ENCODE data around the gene PEX6.
A peak's percentile ranks its signal among the peaks of the same experiment; 100 is the strongest.

PEX6 gene

DNA sequence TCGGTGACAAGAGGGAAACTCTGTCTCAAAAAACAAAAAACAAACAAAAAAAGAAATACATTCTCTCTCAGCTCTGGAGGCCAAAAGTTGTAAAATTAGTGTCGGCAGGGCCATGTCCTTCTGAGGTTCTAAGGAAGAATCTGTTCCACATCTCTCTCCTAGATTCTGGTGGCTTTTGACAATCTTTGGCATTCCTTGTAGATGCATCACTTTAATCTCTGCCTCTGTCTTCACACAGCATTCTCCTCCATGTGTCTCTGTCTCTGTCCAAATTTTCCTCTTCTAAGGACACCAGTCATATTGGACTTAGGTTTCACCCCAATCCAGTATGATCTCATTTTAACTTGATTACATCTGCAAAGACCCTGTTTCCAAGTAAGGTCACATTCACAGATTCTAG, 14.5 kb upstream of the PEX6 start:
- DNase-seq (ENCODE audit: low spot score) = no peak

DNA sequence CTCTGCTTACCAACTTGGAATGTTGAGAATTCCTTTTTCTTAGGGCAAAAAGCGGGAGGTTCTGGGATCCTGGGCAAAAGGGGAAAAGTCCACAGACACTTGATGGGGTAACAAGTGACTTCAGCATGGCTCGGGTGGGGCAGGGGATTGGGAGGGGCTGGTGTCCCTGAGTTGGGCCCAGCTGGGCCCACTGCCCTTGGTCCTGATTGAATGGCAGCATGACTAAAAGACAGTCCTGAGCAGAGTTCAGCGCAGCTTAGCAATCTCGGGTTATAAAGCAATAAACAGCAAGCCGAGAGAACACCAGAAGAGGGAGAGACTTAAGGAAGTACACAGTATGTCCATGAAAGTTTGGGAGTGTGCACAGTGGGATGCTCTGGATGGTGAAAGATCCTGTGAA, 10.9 kb upstream of the PEX6 start:
- no peak for DNase-seq (ENCODE audit: low spot score)

DNA sequence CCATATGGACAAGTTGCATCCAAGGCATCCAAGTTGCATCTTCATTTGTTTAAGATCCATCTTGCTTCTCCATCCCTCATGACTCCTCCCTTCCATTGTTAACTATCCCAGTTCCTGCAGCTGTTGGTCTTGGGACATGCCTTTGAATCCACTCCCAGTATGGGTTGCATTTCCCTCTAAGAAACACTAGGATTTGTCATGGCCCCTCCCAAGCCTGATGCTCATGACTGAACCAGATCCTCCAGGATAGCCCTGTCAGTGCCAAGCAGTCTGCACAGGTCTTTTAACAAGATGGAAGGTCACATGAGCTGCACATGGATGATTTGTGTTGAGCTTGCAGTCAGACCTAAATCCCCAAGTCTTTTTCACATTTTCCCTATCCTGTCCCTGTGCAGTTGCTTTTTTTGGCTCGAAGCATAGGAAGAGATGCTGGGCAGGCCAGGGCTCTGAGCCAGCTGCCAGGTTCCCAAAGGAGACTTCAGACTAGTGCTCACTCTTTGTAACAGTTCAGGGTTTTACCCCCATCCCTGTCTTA, 9.6 kb upstream of the PEX6 start:
- DNase-seq (ENCODE audit: low spot score) = no peak

DNA sequence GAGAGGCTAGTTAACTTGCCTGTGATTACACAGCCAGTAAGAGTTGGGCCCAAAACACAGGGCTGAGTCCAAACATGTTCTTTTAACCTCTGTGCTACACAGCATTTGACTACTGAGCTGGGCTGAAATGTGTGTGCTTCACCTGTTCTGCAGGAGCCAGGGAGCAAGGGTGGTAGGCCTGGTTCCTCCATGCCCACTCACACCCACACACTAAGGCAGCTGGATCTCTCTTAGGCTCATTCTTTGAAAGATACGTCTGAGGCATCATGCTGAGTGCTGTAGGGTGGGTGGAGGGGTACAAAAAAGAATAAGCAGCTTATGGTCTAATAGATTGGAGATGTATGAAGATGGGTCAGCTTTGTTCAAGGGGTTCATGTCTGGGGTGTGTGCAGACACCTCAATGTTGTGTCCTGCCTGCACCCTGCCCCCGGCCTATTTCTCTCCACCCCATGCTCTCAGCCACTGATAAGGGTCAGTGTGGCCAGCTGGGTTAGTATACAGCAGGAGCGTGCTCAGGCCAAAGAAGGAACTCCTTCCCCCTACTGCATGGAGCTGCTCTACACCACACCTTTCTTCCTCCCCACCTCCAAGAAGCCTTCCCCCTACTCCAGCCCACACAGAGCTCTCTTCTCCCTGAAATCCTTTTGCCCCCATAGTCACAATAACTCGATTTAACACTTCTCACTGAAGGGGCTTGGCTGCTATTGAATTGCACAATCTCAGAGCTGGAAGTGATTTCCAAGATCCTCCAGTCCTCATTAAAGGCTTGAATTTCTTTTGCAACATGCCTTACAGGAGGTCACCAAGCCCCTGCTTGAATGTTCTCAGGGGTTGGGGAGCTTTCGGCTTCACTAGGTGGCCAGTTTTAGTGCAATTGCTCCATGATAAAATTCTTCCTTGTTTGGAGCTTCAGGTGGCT, 8.8 kb upstream of the PEX6 start:
- no peak for DNase-seq (ENCODE audit: low spot score)

DNA sequence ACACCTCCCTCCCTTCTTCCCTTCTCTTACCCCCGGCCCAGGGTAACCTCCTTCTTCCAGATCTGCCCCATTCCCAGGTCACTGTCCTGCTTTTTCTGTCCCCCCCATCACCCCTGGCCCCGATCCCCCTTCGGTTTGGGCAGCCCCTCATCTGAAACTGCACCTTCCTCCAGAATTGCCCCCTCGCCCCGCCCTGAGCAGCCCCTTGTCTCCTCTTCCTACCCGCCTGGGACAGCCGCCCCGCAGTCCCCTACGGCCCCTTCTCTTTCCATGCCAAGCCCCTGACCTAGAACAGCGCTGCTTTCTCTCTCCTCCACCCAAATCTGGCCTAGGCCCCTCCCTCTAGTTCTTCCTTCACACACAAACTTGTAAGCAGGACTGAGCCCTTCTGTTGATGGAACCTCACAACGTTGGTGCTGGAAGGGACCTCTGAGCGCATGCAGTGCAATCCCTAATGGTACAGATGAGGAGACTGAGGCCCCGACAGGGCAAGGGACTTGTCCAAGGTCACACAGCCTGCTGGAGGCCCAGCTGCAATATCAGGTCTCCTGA, 6.0 kb upstream of the PEX6 start:
- peak; percentile 22 for DNase-seq (ENCODE audit: low spot score)

DNA sequence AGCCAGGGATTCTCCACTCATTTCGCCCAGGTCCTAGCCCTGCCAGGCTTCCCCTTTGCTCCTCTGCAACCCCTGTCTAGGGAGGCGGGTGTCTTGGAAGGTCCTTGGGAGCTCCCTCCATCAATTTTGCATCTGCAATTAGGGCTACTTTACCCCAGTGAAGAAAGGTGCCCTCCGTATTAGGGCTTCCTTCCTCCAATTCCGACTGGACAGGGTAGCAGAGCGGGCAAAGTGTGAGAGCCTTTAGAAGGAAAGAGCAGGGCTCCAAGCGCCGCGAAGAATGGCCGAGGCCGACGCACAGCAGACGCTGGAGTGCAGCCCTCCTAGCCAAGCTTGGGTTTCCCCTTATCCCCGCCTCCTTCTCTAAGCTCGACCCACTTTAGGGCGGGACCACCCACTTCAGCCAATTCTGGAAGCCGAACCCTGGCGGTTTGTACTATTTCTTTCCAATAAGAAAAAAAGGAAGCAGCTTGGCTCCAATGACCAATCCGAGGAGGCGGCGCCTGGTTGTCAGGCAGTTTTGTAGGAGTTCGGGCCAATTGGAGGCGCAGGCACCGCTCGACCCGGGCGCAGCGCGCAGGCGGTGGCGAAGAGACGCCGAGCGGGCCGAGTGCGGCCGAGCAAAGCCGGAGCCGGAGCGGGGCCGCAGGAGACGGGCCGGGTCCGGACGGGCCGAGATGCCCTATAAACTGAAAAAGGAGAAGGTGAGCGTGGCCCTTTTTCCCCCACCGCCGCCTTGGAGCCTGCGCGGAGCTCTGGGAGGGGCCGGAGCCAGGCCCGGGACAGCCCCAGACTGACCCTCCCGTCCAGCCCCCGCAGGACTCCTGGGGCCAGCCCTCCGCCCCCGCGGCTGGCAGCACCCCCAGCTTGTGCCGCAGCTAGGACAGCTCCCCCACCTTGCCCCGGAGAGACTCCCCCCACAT, 5.3 kb upstream of the PEX6 start, which contains the start of gene PPP2R5D:
TSS of gene PPP2R5D (plus strand) at position 570 of the 923 bp plus-strand sequence. CDS start at position 678, 108 bp downstream.
- DNase-seq (ENCODE audit: low spot score) = peak; percentile 97

DNA sequence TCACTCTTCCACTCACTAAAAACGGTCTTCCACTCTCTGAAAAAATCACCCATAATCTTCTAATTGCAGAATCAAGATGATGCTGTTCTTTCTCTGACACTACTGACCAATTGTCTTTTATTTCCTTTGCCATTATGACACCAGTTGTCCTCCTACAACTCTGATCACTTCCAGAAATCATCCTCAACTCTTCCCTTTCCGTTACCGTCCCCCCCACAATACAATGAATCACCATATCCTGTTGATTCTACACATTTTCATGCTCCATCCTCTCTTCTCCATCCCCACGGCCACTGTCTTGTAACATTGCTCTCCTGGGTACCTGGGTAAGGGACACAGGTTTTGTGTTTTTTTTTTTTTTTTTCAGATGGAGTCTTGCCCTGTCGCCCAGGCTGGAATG, 2.9 kb upstream of the PEX6 start:
- no peak for DNase-seq (ENCODE audit: low spot score)

DNA sequence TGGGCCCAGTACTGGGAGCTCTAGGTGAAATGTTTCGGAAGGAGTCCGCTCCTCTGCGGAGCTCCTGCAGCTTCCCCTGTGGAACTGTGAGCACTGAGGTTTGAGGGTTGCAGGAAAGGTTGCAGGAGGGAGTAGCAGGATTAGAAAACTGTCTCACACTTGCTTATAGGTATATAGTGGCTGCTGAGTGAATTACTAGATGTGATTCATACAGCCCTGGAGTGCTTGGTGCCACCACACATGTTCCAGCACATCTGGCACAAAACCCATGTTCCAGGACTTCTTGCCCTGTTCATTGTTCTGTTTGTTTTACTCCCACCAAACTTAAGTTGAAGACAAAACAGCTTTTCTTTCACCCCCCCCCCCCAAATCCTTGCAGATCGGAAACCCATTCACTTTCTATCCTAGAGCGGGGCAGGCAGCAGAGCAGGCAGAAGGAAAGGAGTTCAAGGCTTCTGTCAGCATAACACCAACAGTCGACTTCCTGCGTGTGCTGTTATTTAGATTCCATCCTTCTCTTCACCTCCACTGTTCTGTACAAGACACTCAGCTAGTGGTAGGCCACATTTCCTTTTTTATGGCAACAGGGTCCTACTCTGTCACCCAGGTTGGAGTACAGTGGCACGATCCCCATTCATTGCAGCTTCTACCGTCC, 669 bp upstream of the PEX6 start:
- DNase-seq (ENCODE audit: low spot score) = peak; percentile 46

DNA sequence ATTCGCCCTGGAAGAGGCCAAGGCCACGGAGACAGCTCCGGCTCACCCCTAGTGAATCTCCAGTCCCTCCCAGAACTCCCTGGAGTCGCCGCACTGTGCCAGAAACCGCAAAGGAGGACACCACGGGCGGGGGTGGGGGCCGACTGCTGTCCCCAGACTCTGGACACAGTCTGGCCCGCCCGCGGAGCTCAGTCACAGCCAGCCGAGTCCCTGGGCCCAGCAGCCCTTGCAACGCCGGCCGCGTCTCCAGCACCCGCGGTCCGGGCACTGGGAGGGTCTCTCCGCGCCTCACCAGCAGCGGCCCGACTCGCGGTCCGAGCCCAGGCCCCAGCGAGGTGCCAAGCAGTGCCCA, 518 bp downstream of the PEX6 start:
- DNase-seq (ENCODE audit: low spot score) = peak; percentile 22

DNA sequence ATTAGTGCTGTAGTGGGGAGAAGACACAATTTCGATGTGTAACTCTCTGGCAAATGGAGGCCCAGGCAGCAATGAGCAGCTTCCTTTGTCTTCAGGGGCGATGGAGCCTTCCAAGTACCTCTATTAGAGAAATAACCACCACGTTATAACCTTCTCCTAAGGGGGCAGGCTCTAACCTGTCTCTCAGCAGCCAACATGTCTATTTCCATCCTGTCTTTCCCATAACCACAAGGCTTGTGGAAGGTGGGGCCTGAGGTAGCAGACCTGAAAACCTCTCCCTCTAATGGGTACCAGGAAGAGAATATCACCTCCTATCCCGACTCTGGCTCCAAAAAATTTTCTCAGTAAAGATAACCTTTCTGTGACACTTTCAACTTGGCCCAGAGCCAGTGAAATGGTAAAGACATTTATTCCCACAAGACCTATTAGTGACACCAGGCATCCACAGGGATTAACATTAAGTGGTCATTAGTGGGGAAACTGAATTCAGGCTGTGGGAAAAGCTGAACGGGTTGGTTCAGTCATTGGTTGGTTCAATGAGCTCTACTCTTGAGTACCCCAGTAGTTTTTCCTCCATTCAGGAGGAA, 4.0 kb downstream of the PEX6 start:
- no peak for DNase-seq (ENCODE audit: low spot score)

DNA sequence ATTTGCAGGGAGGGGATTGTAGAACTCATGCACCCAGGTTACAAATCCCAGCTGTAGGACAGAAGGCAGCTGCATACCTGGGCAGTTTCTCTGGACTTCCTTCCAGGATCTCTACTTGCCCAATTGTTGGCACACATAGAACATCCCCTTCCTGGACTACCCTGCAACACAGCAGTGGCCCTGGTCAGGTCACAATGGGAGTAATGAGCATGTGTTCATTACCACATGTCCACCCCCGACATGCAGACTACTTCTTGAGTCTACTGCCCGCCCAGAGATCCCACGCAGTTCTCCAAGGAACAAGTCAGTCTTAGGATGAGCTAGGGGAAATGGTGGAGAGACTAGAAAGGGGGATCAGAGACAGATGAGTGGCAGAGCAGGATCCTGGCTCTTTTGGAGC, 5.1 kb downstream of the PEX6 start:
- DNase-seq (ENCODE audit: low spot score) = no peak

DNA sequence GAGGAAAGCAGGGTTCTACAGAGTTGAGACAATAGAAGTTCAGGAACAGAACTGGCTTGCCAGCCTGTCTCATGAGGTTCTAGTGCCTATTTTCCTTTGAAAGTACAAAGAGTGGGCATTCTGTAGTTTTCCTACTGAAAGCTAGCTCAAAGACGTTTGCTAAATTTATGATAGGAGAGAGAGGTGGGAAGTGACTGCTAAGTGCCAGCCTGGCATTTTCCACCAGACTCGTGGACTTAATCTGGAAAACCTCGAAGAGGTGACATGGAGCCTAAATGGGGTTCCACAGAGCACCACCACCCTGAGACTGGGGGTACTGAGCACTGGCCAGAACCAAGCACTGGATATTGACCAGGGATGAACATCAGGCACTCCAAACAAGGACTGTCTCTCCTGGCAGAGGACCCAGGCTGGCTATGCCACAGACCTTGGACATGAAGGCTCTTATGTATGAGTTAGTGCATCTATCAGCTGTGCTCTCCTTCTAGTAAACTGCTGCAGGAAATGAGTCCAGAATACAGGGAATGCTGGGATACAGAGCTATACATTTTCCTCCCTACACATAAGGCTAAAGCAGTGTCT, 7.1 kb downstream of the PEX6 start:
- DNase-seq (ENCODE audit: low spot score) = no peak

DNA sequence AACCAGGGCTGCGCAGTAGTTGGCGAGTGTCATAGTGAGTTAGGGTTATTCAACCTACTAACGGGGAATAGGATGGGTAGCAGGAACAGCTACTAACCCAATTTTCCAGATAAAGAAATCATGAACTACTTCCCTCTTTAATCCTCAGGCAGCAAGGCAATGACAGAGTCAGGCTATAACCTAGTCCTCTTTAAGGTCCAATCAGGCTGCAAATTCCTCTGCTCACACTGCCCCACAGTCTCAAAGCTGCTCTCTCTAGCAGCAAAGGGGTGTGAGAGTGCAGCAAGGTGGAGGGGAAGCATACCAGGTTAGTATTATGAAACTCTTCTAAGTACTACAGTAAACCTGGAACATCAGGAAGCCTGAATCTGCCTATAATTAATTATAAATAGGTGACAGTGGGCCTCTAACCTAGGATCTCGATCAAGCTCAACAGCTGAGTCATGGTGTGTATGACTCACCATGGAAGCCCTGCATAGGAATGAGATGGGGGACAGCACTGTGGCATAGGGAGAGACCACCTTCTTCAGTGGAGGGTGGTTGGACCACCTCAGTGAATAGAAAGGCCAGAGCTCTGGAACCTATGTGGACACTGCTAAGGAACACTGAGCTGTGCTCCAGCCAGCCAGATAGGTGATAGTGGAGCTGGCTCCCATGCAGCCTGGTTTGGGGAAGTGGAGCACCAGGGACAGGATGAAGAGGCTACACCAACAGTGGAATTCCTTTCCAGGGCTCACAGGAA, 7.9 kb downstream of the PEX6 start:
- no peak for DNase-seq (ENCODE audit: low spot score)

DNA sequence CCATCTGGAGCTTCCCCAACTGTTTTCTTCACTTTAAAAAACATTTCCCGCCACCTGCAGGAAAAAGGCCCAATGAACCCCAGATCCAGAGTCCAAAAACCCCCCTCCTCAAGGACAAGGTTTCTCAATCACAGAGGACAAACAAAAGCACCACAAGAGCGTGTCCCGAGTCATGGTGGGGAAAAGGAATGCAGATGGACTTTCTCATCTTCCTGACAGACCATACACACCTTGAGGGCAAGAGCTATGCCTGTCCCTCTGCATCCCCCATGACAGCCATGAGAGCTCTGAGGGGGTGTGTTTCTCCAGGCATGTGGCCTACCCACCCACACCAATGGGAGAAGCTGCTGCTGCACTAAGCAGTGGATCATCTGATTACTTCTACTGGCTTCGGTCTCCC, 9.0 kb downstream of the PEX6 start:
- DNase-seq (ENCODE audit: low spot score) = no peak

DNA sequence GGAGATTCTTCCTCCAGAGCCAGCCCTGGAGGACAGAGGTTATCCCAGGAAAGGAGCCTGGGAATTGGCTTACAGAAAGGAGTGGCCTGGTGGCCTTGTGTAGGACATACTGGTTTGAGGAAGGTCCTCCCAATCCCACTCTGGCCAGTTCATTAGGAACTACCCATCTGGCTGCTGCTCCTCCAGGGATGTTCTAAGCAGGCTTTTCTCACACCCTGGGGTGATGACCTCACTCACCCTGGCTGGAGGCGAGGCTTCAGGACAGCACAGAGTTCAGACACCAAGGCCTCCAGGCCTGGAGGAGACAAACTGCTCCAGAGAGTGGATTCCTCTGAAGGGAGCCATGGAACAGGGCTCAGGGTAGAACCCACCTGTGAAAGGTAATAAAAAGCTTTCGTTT, 9.6 kb downstream of the PEX6 start:
- DNase-seq (ENCODE audit: low spot score) = no peak

DNA sequence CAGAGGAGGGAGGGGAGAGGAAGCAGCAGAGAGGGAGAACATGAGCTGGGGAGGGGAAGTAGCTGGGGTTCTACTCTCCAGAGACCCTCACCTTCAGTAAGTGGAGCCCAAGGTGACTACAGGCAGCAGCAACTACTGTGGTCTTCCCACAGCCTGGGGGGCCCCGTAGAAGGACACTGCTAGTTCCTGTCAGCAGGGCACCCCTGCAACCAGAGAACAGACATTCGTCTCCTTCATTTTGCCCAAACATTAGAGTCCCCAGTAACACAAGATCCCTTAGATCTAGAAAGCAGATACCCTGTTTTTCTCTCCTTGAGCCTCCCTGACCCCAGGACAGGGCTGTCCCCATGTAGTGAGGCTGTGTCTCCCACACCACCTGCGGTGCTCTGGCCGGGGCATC, 10.2 kb downstream of the PEX6 start:
- DNase-seq (ENCODE audit: low spot score) = no peak

DNA sequence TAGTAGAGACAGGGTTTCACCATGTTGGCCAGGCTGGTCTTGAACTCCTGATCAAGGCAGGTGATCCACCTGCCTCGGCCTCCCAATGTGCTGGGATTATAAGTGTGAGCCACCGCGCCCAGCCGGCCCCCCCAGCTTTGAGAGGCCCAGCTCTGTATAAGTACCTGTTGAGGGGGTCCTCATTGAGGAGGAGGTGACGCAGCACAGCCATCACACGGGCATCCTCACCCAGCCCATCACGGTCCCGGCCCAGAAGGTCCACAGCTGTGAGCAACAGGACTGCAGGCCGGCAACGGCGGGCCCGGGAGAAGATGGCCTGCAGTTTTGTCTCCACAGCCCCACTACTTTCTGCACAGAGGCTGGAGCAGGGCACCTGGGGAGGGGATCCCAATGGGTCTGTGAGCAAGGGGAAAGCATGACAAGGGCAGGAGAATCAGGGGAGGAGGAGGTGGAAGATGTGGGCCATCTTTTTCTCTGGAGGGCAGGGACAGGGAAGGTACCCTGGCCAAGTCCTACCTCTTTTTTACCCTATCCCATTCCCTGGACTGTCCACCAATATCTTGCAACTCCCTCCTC, 10.8 kb downstream of the PEX6 start:
- no peak for DNase-seq (ENCODE audit: low spot score)

DNA sequence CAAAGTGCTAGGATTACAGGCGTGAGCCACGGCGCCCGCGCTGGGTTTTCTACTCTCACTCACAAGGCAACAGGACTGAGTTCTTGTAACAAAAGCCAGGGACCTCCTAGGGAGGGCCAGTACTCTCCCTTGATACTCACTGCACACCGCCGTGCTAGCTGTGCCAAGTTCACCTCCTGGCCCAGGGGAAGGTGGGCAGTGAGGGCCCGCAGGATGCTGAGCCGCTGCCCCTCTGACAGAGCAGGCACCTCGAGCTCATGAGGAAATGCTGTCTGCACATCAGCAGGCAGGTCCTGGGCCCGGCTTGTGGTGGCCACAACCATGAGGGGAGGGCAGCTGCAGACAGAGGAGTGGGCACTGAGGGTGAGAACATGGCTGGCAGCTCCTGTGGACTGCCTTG, 11.8 kb downstream of the PEX6 start:
- DNase-seq (ENCODE audit: low spot score) = no peak

DNA sequence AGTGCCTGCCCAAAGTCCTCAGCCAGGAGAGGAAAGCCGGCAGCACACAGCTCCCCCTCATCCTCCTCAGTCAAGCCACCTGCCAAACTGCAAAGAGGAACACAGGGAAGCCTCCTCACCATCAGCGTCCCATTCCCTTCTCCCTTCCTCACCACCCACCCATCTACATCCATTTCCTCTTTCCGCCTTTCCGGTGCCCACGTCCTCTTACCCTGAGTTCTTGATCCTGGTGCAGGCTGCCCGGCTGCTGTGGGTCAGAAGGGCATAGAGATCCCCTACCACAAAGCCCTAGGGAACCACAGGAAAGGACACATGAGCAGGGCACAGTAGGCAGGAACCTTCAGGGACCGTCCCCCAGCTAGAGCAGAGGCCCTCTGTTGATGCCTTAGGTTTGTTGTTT, 12.4 kb downstream of the PEX6 start:
- DNase-seq (ENCODE audit: low spot score) = no peak

All from germinal center (tissue), 1 donor.